HepG2 (cell line): ENCODE data around the gene ARL5B. TPM values are rescaled to one million over a fixed set of nuclear protein-coding genes. Genes with fewer than 3 reads are reported as not detected.

ENCODE experiments used
- ATAC-seq: fragments of 200-7000 bp; cut with Tn5 transposase; 3 replicates; pipeline ENCODE4 v1.9.1; 2020; ENCODE audit warnings: mild to moderate bottlenecking, moderate library complexity
- BruUV-seq: library from RNA; stranded (reverse); fragments of 400-500 nt; replicated peaks from 2 replicates; lab custom pipeline; 2021; lab: Mats Ljungman, UMichigan
- CTCF ChIA-PET: fragments of 300-600 bp; formaldehyde crosslinking; extraction: SDS; loops from one replicate; lab custom pipeline; 2021; ENCODE audit warnings: low total read pairs, inconsistent platforms, low intra/inter-chr PET ratio; lab: Yijun Ruan, JAX
- POLR2A ChIA-PET: fragments of 350-600 bp; sonication (Branson Sonifier 250); formaldehyde crosslinking; loops from one replicate; lab custom pipeline; 2020; ENCODE audit warnings: antibody characterized with exemption, inconsistent platforms; lab: Yijun Ruan, JAX
- DNase-seq: peaks from one replicate; pipeline ENCODE4 v3.0.0-alpha.2; 2015; ENCODE audit warnings: low spot score
- FAIRE-seq: peaks from 3 replicates; lab custom pipeline; 2011; peaks lifted over from hg19 to GRCh38; lab: Jason Lieb, UNC
- H2AFZ ChIP-seq: one replicate; pipeline ENCODE4 v1.6.1; 2011; ENCODE audit warnings: low read length, inconsistent platforms
- H3K27ac ChIP-seq: fragments of 300-600 bp; 3 replicates; pipeline ENCODE4 v1.8.0; 2011; ENCODE audit warnings: mixed run types, mild to moderate bottlenecking, mixed read lengths, low read length, inconsistent platforms; ENCODE audit not compliant: insufficient read depth; ENCODE audit errors: extremely low read length
- H3K27me3 ChIP-seq, 2 experiments: fragments of 200-600 bp in 1 of 2; 2 replicates in 1 of 2; 3 replicates in 1 of 2; pipeline versions ENCODE4 v1.6.0 to v1.8.0; 2011; ENCODE audit warnings: low read length in 2 of 2, mild to moderate bottlenecking in 2 of 2, moderate library complexity in 2 of 2, inconsistent platforms in 1 of 2; ENCODE audit not compliant: insufficient read depth in 2 of 2, control insufficient read depth in 1 of 2
- H3K36me3 ChIP-seq, 2 experiments: fragments of 200-600 bp in 1 of 2; replicated peaks in 1 of 2; 2 replicates in 1 of 2; 3 replicates in 1 of 2; pipeline versions ENCODE4 v1.5.1 to v1.8.0; 2011; ENCODE audit warnings: low read length in 2 of 2, inconsistent platforms in 1 of 2; ENCODE audit not compliant: insufficient read depth in 2 of 2, control insufficient read depth in 1 of 2
- H3K4me1 ChIP-seq: 2 replicates; pipeline ENCODE4 v1.5.1; 2012; ENCODE audit warnings: low read length, inconsistent platforms; ENCODE audit not compliant: insufficient read depth
- H3K4me2 ChIP-seq: 2 replicates; pipeline ENCODE4 v1.6.0; 2011; ENCODE audit warnings: low read depth, low read length, inconsistent platforms
- H3K4me3 ChIP-seq, 3 experiments: fragments of 200-600 bp in 1 of 3; sonication (generic), shearing (Covaris generic) in 1 of 3; replicated peaks in 1 of 3; 2 replicates each; pipeline ENCODE4 v1.5.1; 2011 to 2016; ENCODE audit warnings: low read length in 3 of 3, inconsistent platforms in 2 of 3, low read depth in 2 of 3, mild to moderate bottlenecking in 2 of 3, control low read depth in 1 of 3, mixed read lengths in 1 of 3; ENCODE audit not compliant: insufficient read depth in 1 of 3
- H3K79me2 ChIP-seq: one replicate; pipeline ENCODE4 v1.6.1; 2011; ENCODE audit warnings: low read length, inconsistent platforms; ENCODE audit not compliant: insufficient read depth
- H3K9ac ChIP-seq: 2 replicates; pipeline ENCODE4 v1.6.0; 2011; ENCODE audit warnings: mild to moderate bottlenecking, low read depth, low read length, inconsistent platforms; ENCODE audit not compliant: insufficient read depth
- H3K9me3 ChIP-seq: 2 replicates; pipeline ENCODE4 v1.5.1; 2012; ENCODE audit warnings: mild to moderate bottlenecking, low read length
- H4K20me1 ChIP-seq: 2 replicates; pipeline ENCODE4 v1.6.0; 2011; ENCODE audit warnings: inconsistent platforms, mild to moderate bottlenecking, low read length, moderate library complexity; ENCODE audit not compliant: insufficient read depth
- BRD4 ChIP-seq: sonication (generic); formaldehyde crosslinking; IDR thresholded peaks from 2 replicates; pipeline ENCODE4 v1.4.0; 2020; ENCODE audit warnings: missing genetic modification reagents
- ELF1 ChIP-seq: sonication (generic); formaldehyde crosslinking; IDR thresholded peaks from 2 replicates; pipeline ENCODE4 v1.4.0; 2020; ENCODE audit warnings: missing genetic modification reagents
- GABPB1 ChIP-seq: IDR thresholded peaks from 2 replicates; pipeline ENCODE4 v1.6.1; 2016; ENCODE audit warnings: mild to moderate bottlenecking, missing genetic modification reagents, moderate library complexity, missing compliant biosample characterization
- JUNB ChIP-seq: sonication (generic); formaldehyde crosslinking; IDR thresholded peaks from 2 replicates; pipeline ENCODE4 v1.8.0; 2022; ENCODE audit warnings: missing genetic modification reagents, mild to moderate bottlenecking, borderline replicate concordance
- MTF2 ChIP-seq: sonication (generic); formaldehyde crosslinking; IDR thresholded peaks from 2 replicates; pipeline ENCODE4 v1.5.0; 2020; ENCODE audit warnings: missing genetic modification reagents, borderline replicate concordance
- NCOA5 ChIP-seq: sonication (generic); formaldehyde crosslinking; IDR thresholded peaks from 2 replicates; pipeline ENCODE4 v1.4.0; 2020; ENCODE audit warnings: missing genetic modification reagents
- NR3C1 ChIP-seq: sonication (generic); formaldehyde crosslinking; IDR thresholded peaks from 2 replicates; pipeline ENCODE4 v1.4.0; 2020; ENCODE audit warnings: missing genetic modification reagents
- TCF7L2 ChIP-seq: IDR thresholded peaks from 2 replicates; pipeline ENCODE4 v1.6.1; 2011; ENCODE audit warnings: mild to moderate bottlenecking, low read depth, low read length, moderate library complexity
- TIGD3 ChIP-seq: sonication (generic); formaldehyde crosslinking; IDR thresholded peaks from 2 replicates; pipeline ENCODE4 v1.5.1; 2020; ENCODE audit warnings: mild to moderate bottlenecking, missing genetic modification reagents, borderline replicate concordance
- ZBTB21 ChIP-seq: sonication (generic); formaldehyde crosslinking; IDR thresholded peaks from 2 replicates; pipeline ENCODE4 v1.4.0; 2020; ENCODE audit warnings: missing genetic modification reagents
- ZNF143 ChIP-seq: sonication (generic); formaldehyde crosslinking; IDR thresholded peaks from 2 replicates; pipeline ENCODE4 v1.4.0; 2020; ENCODE audit warnings: missing genetic modification reagents
- ZNF282 ChIP-seq: fragments of 450-650 bp; IDR thresholded peaks from 2 replicates; pipeline ENCODE4 v1.6.1; 2018; ENCODE audit not compliant: partially characterized antibody
- ZNF331 ChIP-seq: sonication (generic); formaldehyde crosslinking; IDR thresholded peaks from 2 replicates; pipeline ENCODE4 v1.4.0; 2020; ENCODE audit warnings: missing genetic modification reagents
- ZNF557 ChIP-seq: sonication (generic); formaldehyde crosslinking; IDR thresholded peaks from 2 replicates; pipeline ENCODE4 v1.4.0; 2020; ENCODE audit warnings: missing genetic modification reagents
- ZSCAN25 ChIP-seq: sonication (generic); formaldehyde crosslinking; IDR thresholded peaks from 2 replicates; pipeline ENCODE4 v1.8.0; 2022; ENCODE audit warnings: mild to moderate bottlenecking, missing genetic modification reagents
- ZXDC ChIP-seq: sonication (generic); formaldehyde crosslinking; IDR thresholded peaks from 2 replicates; pipeline ENCODE4 v1.5.0; 2020; ENCODE audit warnings: mild to moderate bottlenecking, missing genetic modification reagents
- WGBS: methylation state at CpG from one replicate; pipeline ENCODE4 v1.1.6; 2017; ENCODE audit warnings: low lambda C conversion rate; 5-methylcytosine and 5-hydroxymethylcytosine counted together
- in situ Hi-C: cut with HindIII; loops from 2 replicates; pipeline ENCODE4 v1.10.0; 2017; ENCODE audit warnings: low pct_unique_long_range_greater_than_20kb; ENCODE audit not compliant: extremely low pct_ligation_motif_present
- intact Hi-C: fragments of 100-400 bp; cut with micrococcal nuclease; formaldehyde crosslinking; loops from one replicate; pipeline ENCODE4 v1.10.0; 2022; ENCODE audit not compliant: unreplicated experiment
- polyA plus RNA-seq, 8 experiments: library from polyadenylated mRNA; depleted of rRNA in 3 of 8; stranded (reverse) in 7 of 8; unstranded in 1 of 8; fragments of >200 nt; fragmentation: Illumina TruSeq in 4 of 8; extraction: Trizol in 4 of 8; gene quantifications; 2 replicates each; pipeline versions ENCODE4 v1.2.1 to v1.2.3, GENCODE V29; 2011 to 2016; ENCODE audit warnings: low read depth in 4 of 8, missing spikeins in 1 of 8, mixed read lengths in 1 of 8; ENCODE audit not compliant: insufficient read depth in 1 of 8
- total RNA-seq, 5 experiments: library from RNA; depleted of rRNA; stranded (reverse); fragments of >200 nt; fragmentation: Illumina TruSeq; extraction: Trizol; gene quantifications; 2 replicates each; pipeline ENCODE4 v1.2.3, GENCODE V29; 2016; ENCODE audit warnings: low read depth in 1 of 5
- TF ChIP-seq, protein P1 (sequence below): sonication (generic); formaldehyde crosslinking; IDR thresholded peaks from 2 replicates; pipeline ENCODE4 v1.4.0; 2020; ENCODE audit warnings: missing genetic modification reagents

The ARL5B gene
- total and polyA plus RNA-seq, 2 of the 13 experiments (the other 11 are each of a cell fraction or from before 2014, with no cell fraction given), result 26.6 to 32.7 TPM

- Histone ChIP-seq H3K36me3 (no peaks in the 10 kb centered on the region), H3K27me3 (no peaks in the 10 kb centered on the region; a peak in 2 of 5 replicates), H3K9ac (no peak overlapping the region), H2AFZ (no peak overlapping the region), H3K4me1 (peaks cover 22% of the 10 kb centered on the region), H3K4me3 (no peak overlapping the region), H4K20me1 (no peaks in the 10 kb centered on the region), H3K27ac (no peak overlapping the region), H3K9me3 (no peaks in the 10 kb centered on the region), H3K79me2 (no peaks in the 10 kb centered on the region), H3K4me2 (no peak overlapping the region)
- in situ Hi-C loops (no loop called here), intact Hi-C loops (no loop called here)
- 14% methylated on average over 5 of the region's 5 CpGs for WGBS
- no peak for FAIRE-seq
- BruUV-seq, result no TSS peak
- DNase-seq, result no peak
- POLR2A ChIA-PET, result no interaction called here
- TF ChIP-seq ZNF143 (CRISPR knock-in tag) (no peak), ZNF331 (CRISPR knock-in tag) (no peak), ZNF557 (CRISPR knock-in tag) (no peak), JUNB (CRISPR knock-in tag) (no peak), GABPB1 (no peak), BRD4 (no peak), TIGD3 (CRISPR knock-in tag) (no peak), MTF2 (no peak), ZBTB21 (no peak), ZNF282 (no peak), NR3C1 (CRISPR knock-in tag) (no peak), ELF1 (CRISPR knock-in tag) (no peak), TCF7L2 (no peak), ZXDC (CRISPR knock-in tag) (no peak), ZSCAN25 (CRISPR knock-in tag) (no peak), NCOA5 (no peak)
- TF ChIP-seq, protein P1, sequence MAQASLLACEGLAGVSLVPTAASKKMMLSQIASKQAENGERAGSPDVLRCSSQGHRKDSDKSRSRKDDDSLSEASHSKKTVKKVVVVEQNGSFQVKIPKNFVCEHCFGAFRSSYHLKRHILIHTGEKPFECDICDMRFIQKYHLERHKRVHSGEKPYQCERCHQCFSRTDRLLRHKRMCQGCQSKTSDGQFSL, result no peak
- CTCF ChIA-PET, result no interaction called here
- ATAC-seq, result no peak
Measured at GRCh38 chr10:18703521-18703920, 44.3 kb downstream of the ARL5B start.
